ENCODE measurements around the gene SV2C.

Gene SV2C

GRCh38 chr5:76125346-76125745, 42.2 kb downstream of the SV2C start:
- no peaks in the 10 kb centered on the region for H3K36me3 ChIP-seq (replicated peaks; ENCODE audit: low read depth, low read length)
- no peak for TF ChIP-seq EZH2phosphoT487 (IDR thresholded peaks at IDR 0.05; ENCODE audit: low read depth)
- TF ChIP-seq, protein P1, sequence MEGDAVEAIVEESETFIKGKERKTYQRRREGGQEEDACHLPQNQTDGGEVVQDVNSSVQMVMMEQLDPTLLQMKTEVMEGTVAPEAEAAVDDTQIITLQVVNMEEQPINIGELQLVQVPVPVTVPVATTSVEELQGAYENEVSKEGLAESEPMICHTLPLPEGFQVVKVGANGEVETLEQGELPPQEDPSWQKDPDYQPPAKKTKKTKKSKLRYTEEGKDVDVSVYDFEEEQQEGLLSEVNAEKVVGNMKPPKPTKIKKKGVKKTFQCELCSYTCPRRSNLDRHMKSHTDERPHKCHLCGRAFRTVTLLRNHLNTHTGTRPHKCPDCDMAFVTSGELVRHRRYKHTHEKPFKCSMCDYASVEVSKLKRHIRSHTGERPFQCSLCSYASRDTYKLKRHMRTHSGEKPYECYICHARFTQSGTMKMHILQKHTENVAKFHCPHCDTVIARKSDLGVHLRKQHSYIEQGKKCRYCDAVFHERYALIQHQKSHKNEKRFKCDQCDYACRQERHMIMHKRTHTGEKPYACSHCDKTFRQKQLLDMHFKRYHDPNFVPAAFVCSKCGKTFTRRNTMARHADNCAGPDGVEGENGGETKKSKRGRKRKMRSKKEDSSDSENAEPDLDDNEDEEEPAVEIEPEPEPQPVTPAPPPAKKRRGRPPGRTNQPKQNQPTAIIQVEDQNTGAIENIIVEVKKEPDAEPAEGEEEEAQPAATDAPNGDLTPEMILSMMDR (IDR thresholded peaks at IDR 0.05; ENCODE audit: low read depth, low read length), result no peak
- no peak overlapping the region for H2AFZ ChIP-seq (ENCODE audit: low read depth, low read length)
- H3K27me3 ChIP-seq (ENCODE audit: low read depth, low read length), result no peaks in the 10 kb centered on the region
- H3K4me3 ChIP-seq (ENCODE audit: low read length), result no peak overlapping the region
- no peaks in the 10 kb centered on the region for H4K20me1 ChIP-seq (ENCODE audit: insufficient read depth, low read length)
- H3K9ac ChIP-seq (ENCODE audit: low read length), result no peak overlapping the region
- no peak overlapping the region for H3K4me2 ChIP-seq (ENCODE audit: low read length)
- no peaks in the 10 kb centered on the region for H3K9me3 ChIP-seq (ENCODE audit: insufficient read depth, low read length)
- H3K27ac ChIP-seq (ENCODE audit: low read length), result no peak overlapping the region
- H3K4me1 ChIP-seq (ENCODE audit: low read length), result no peaks in the 10 kb centered on the region
- no peaks in the 10 kb centered on the region for H3K79me2 ChIP-seq (ENCODE audit: low read length)

DNA sequence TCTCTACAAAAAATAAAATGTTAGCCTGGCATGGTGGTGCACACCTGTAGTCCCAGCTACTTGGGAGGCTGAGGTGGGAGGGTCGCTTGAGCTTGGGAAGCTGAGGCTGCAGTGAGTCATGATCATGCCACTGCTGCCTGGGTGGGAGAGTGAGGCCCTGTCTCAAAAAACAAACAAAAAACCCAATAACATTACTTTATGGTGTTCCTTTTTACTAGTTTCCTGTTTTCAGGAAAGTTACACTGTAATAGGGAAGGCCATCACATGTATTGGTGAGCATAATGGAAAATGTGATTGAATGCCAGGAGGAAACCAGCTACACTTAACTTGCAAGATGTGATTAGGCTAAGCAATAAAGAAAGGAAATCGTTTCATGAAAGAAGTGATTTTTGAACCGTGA, 42.7 kb downstream of the SV2C start:
- H3K9ac ChIP-seq (ENCODE audit: low read length), result no peak overlapping the region
- H3K9me3 ChIP-seq (ENCODE audit: insufficient read depth, low read length), result no peaks in the 10 kb centered on the region
- TF ChIP-seq EZH2phosphoT487 (IDR thresholded peaks at IDR 0.05; ENCODE audit: low read depth), result no peak
- TF ChIP-seq, protein P1 (IDR thresholded peaks at IDR 0.05; ENCODE audit: low read depth, low read length), result no peak
- H4K20me1 ChIP-seq (ENCODE audit: insufficient read depth, low read length), result no peaks in the 10 kb centered on the region
- H3K27me3 ChIP-seq (ENCODE audit: low read depth, low read length), result no peaks in the 10 kb centered on the region
- H3K4me3 ChIP-seq (ENCODE audit: low read length), result no peak overlapping the region
- H2AFZ ChIP-seq (ENCODE audit: low read depth, low read length), result no peak overlapping the region
- no peak overlapping the region for H3K27ac ChIP-seq (ENCODE audit: low read length)
- no peaks in the 10 kb centered on the region for H3K4me1 ChIP-seq (ENCODE audit: low read length)
- no peaks in the 10 kb centered on the region for H3K79me2 ChIP-seq (ENCODE audit: low read length)
- no peaks in the 10 kb centered on the region for H3K36me3 ChIP-seq (replicated peaks; ENCODE audit: low read depth, low read length)
- H3K4me2 ChIP-seq (ENCODE audit: low read length), result no peak overlapping the region

- H3K27ac ChIP-seq (ENCODE audit: low read length), result no peak overlapping the region
- TF ChIP-seq, protein P1 (IDR thresholded peaks at IDR 0.05; ENCODE audit: low read depth, low read length), result no peak
- TF ChIP-seq EZH2phosphoT487 (IDR thresholded peaks at IDR 0.05; ENCODE audit: low read depth), result no peak
- no peaks in the 10 kb centered on the region for H3K27me3 ChIP-seq (ENCODE audit: low read depth, low read length)
- no peaks in the 10 kb centered on the region for H4K20me1 ChIP-seq (ENCODE audit: insufficient read depth, low read length)
- H3K9me3 ChIP-seq (ENCODE audit: insufficient read depth, low read length), result no peaks in the 10 kb centered on the region
- no peaks in the 10 kb centered on the region for H3K4me1 ChIP-seq (ENCODE audit: low read length)
- H3K9ac ChIP-seq (ENCODE audit: low read length), result no peak overlapping the region
- no peak overlapping the region for H3K4me3 ChIP-seq (ENCODE audit: low read length)
- H3K79me2 ChIP-seq (ENCODE audit: low read length), result no peaks in the 10 kb centered on the region
- H2AFZ ChIP-seq (ENCODE audit: low read depth, low read length), result no peak overlapping the region
- no peak overlapping the region for H3K4me2 ChIP-seq (ENCODE audit: low read length)
- H3K36me3 ChIP-seq (replicated peaks; ENCODE audit: low read depth, low read length), result no peaks in the 10 kb centered on the region
Measured at GRCh38 chr5:76134003-76134402, 50.8 kb downstream of the SV2C start.

GRCh38 chr5:76134646-76135045, 51.5 kb downstream of the SV2C start:
- no peak for TF ChIP-seq EZH2phosphoT487 (IDR thresholded peaks at IDR 0.05; ENCODE audit: low read depth)
- TF ChIP-seq, protein P1 (IDR thresholded peaks at IDR 0.05; ENCODE audit: low read depth, low read length), result no peak
- no peak overlapping the region for H3K4me3 ChIP-seq (ENCODE audit: low read length)
- H3K27ac ChIP-seq (ENCODE audit: low read length), result no peak overlapping the region
- no peak overlapping the region for H2AFZ ChIP-seq (ENCODE audit: low read depth, low read length)
- H4K20me1 ChIP-seq (ENCODE audit: insufficient read depth, low read length), result no peaks in the 10 kb centered on the region
- no peaks in the 10 kb centered on the region for H3K9me3 ChIP-seq (ENCODE audit: insufficient read depth, low read length)
- no peak overlapping the region for H3K9ac ChIP-seq (ENCODE audit: low read length)
- no peak overlapping the region for H3K4me2 ChIP-seq (ENCODE audit: low read length)
- no peaks in the 10 kb centered on the region for H3K79me2 ChIP-seq (ENCODE audit: low read length)
- no peaks in the 10 kb centered on the region for H3K36me3 ChIP-seq (replicated peaks; ENCODE audit: low read depth, low read length)
- no peaks in the 10 kb centered on the region for H3K4me1 ChIP-seq (ENCODE audit: low read length)
- H3K27me3 ChIP-seq (ENCODE audit: low read depth, low read length), result no peaks in the 10 kb centered on the region
